ENCODE results near the gene MRPL24. TPM values are rescaled to one million over a fixed set of nuclear protein-coding genes. Genes with fewer than 3 reads are reported as not detected.
A peak's percentile ranks its signal among the peaks of the same experiment; 100 is the strongest.

MRPL24 gene
- total and polyA plus RNA-seq, 2 of the 8 experiments (the other 6 are each of a cell fraction or from before 2014, with no cell fraction given), result 29.7 to 35.2 TPM

DNA sequence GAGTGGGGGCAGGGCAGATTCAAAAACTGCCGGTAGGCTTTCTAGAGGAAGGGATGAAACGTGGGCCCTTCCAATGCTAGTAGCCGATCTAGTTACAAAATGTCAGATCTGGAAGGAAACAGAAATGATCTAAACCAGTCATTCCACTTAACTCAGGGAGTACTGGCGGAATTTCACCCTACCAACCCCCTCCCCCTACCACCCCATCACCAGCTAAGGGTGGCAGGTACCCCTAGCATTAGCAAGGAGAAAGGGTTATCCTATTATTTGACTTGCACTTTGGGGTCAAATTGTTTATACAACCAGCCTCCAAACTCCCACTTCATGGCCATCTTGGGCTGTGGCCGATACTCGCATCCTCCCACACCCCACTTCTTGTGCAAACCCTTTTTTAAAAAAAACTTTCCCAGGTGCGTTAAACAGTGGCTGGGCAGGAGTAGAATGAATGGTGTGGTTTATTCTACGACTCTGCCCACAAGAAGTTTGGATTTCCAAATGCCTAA lies 644 bp upstream of the MRPL24 start:
- Histone ChIP-seq H3K18ac (ENCODE audit: extremely low read depth, low read length) (peak overlapping the region; percentile 34; the same call in 1 of the 2 replicates), H3K79me2 (ENCODE audit: control insufficient read depth in 1 of 2, insufficient read depth in 2 of 2, low read length in 2 of 2) (peaks cover 8 to 27% of the 10 kb centered on the region in 2 experiments), H2AFZ (ENCODE audit: low read length) (no peak overlapping the region), H3K27me3 (replicated peaks in 1 of 4; ENCODE audit: control insufficient read depth in 3 of 4, extremely low read depth in 1 of 4, insufficient read depth in 3 of 4, low read length in 3 of 4) (no peaks in the 10 kb centered on the region), H3K9ac (replicated peaks in 1 of 4; ENCODE audit: extremely low read depth in 1 of 4, low read depth in 3 of 4, low read length in 3 of 4) (peak overlapping the region in 2 of 4 experiments; percentile 36 to 42; a peak in 3 of 7 replicates), H3K27ac (ENCODE audit: low read depth, low read length) (peak overlapping the region; percentile 36), H3K9me3 (ENCODE audit: insufficient read depth in 2 of 2, low read depth in 1 of 2, low read length in 1 of 2) (no peaks in the 10 kb centered on the region), H4K91ac (replicated peaks; ENCODE audit: insufficient read length, low read length) (peak overlapping the region; percentile 9), H3K23ac (ENCODE audit: insufficient read length) (no peak overlapping the region), H3K4me3 (ENCODE audit: extremely low read depth in 1 of 4, insufficient read depth in 2 of 4, low read depth in 3 of 4, low read length in 4 of 4) (peak overlapping the region in 3 of 4 experiments; percentile 5 to 51 (median 34); a peak in 5 of 8 replicates), H2BK5ac (ENCODE audit: low read depth, low read length) (peak overlapping the region; percentile 81), H3K79me1 (ENCODE audit: low read depth, low read length) (peaks cover 9% of the 10 kb centered on the region), H3K4ac (replicated peaks; ENCODE audit: insufficient read length, low read depth, low read length) (peak overlapping the region; percentile 29), H2BK20ac (ENCODE audit: low read length) (no peak overlapping the region), H2AK5ac (ENCODE audit: low read depth, low read length) (no peak overlapping the region), H4K8ac (ENCODE audit: extremely low read depth, insufficient read depth, low read length) (no peak overlapping the region), H2BK12ac (ENCODE audit: low read depth, low read length) (peak overlapping the region; percentile 12; the same call in 1 of the 2 replicates), H3K4me1 (replicated peaks in 1 of 4; ENCODE audit: control insufficient read depth in 3 of 4, insufficient read depth in 4 of 4, low read length in 3 of 4) (peaks cover 8 to 21% (median 11%) of the 10 kb centered on the region in 4 experiments; a peak in 6 of 7 replicates), H3K23me2 (ENCODE audit: low read depth, low read length) (peaks cover 2% of the 10 kb centered on the region), H3K36me3 (ENCODE audit: control insufficient read depth in 2 of 4, insufficient read depth in 4 of 4, low read length in 3 of 4) (peaks cover 13 to 38% (median 14%) of the 10 kb centered on the region in 4 experiments; a peak in 7 of 8 replicates), H3K56ac (replicated peaks; ENCODE audit: insufficient read length, low read depth, low read length) (peak overlapping the region; percentile 25), H4K20me1 (replicated peaks in 1 of 2; ENCODE audit: control insufficient read depth in 1 of 2, insufficient read depth in 2 of 2, low read length in 2 of 2) (peaks cover 0 to 2% of the 10 kb centered on the region in 2 experiments), H2BK15ac (ENCODE audit: low read length) (0 out of 2 replicates have a peak overlapping the region, but pooled peaks have one; percentile 46), H3K4me2 (ENCODE audit: insufficient read depth in 1 of 2, low read depth in 2 of 2, low read length in 2 of 2) (peak overlapping the region; percentile 67 to 68), H4K5ac (ENCODE audit: insufficient read length, low read depth, low read length) (peak overlapping the region; percentile 13), H3K14ac (ENCODE audit: insufficient read length) (no peak overlapping the region), H2BK120ac (replicated peaks; ENCODE audit: low read depth, low read length) (no peak overlapping the region)
- DNase-seq (ENCODE audit: low read depth in 1 of 2, low spot score in 2 of 2), result no peak
- no peak for FAIRE-seq
- 60% methylated on average over 8 of the region's 8 CpGs; no CpG with 5 or more reads in 1 of the 2 experiments for WGBS, 2 experiments (ENCODE audit: extremely low coverage in 1 of 2, insufficient coverage in 1 of 2, insufficient read length in 1 of 2, insufficient replicate concordance in 2 of 2, low coverage in 1 of 2, low lambda C conversion rate in 2 of 2, missing lambda C conversion rate in 1 of 2)
- CTCF ChIA-PET (ENCODE audit: partially characterized antibody), result interaction anchor here (1.4 to 6.6 kb wide), 6 partner anchors 11 to 64 kb away, joined by 6 to 76 read pairs (median 10); partner anchors contain the start of genes CRABP2, HDGF, ISG20L2 and METTL25B
- POLR2A ChIA-PET (ENCODE audit: partially characterized antibody), result interaction anchor here (0.6 to 10.7 kb wide), 20 partner anchors 10 to 139 kb away, joined by 3 to 214 read pairs (median 4); partner anchors contain the start of genes CRABP2, HDGF, ISG20L2 and METTL25B
- TF ChIP-seq CHD2 (IDR thresholded peaks at IDR 0.05; ENCODE audit: low read length), result no peak
- TF ChIP-seq SAP30 (IDR thresholded peaks at IDR 0.05; ENCODE audit: insufficient read depth, insufficient replicate concordance, low read length), result no peak
- TF ChIP-seq SRF (IDR thresholded peaks at IDR 0.05; ENCODE audit: low read depth, low read length), result no peak
- TF ChIP-seq ASH2L (IDR thresholded peaks at IDR 0.05; ENCODE audit: low read length), result peak; percentile 87
- TF ChIP-seq POLR2A (IDR thresholded peaks at IDR 0.05; ENCODE audit: control extremely low read depth in 1 of 2, low read depth in 2 of 2, low read length in 2 of 2), result peak in 1 of 2 experiments; percentile 58; a peak in 1 of 3 replicates
- TF ChIP-seq RAD21 (IDR thresholded peaks at IDR 0.05 in 1 of 2, conservative IDR thresholded peaks at IDR 0.05 in 1 of 2; ENCODE audit: low read depth in 2 of 2, low read length in 2 of 2), result 0 out of 4 replicates have a peak, but pooled peaks of 1 of the 2 experiments have one; percentile 14
- TF ChIP-seq RXRA (IDR thresholded peaks at IDR 0.05; ENCODE audit: insufficient read depth, low read depth, low read length), result no peak
- peak; percentile 17 for TF ChIP-seq CTBP2 (IDR thresholded peaks at IDR 0.05; ENCODE audit: borderline replicate concordance, insufficient read depth, insufficient read length, low read length)
- TF ChIP-seq KDM1A (IDR thresholded peaks at IDR 0.05; ENCODE audit: borderline replicate concordance, low read length), result no peak
- TF ChIP-seq BRCA1 (IDR thresholded peaks at IDR 0.05; ENCODE audit: low read depth, low read length), result no peak
- no peak for TF ChIP-seq GABPA (IDR thresholded peaks at IDR 0.05; ENCODE audit: borderline replicate concordance, insufficient read depth, low read length)

Measured in H1 (cell line).